Measurements from ENCODE around the gene KHDC1L. TPM values are rescaled to one million over a fixed set of nuclear protein-coding genes. Genes with fewer than 3 reads are reported as not detected.

KHDC1L gene
- polyA plus RNA-seq, 1 of the 3 experiments (the other 2 are of a cell fraction) = 0.16 TPM

GRCh38 chr6:73248192-73248903 is 23.1 kb upstream of the KHDC1L start:
- Histone ChIP-seq H3K9me3 (no peaks in the 10 kb centered on the region), H3K4me3 (ENCODE audit: low read depth in 2 of 2, low read length in 1 of 2) (no peak overlapping the region), H3F3A (replicated peaks; ENCODE audit: insufficient read depth) (no peaks in the 10 kb centered on the region), H3K4me2 (no peak overlapping the region), H3K4me1 (ENCODE audit: control insufficient read depth in 1 of 2, insufficient read depth in 2 of 2, low read depth in 1 of 2, low read length in 1 of 2) (no peaks in the 10 kb centered on the region), H3K9ac (no peak overlapping the region), H3K36me3 (replicated peaks in 1 of 2; ENCODE audit: control insufficient read depth in 1 of 2, insufficient read depth in 2 of 2, low read length in 1 of 2) (no peaks in the 10 kb centered on the region), H2AFZ (ENCODE audit: low read depth) (no peak overlapping the region), H3K9me2 (no peaks in the 10 kb centered on the region), H3K79me2 (ENCODE audit: insufficient read depth) (no peaks in the 10 kb centered on the region), H3K27me3 (ENCODE audit: insufficient read depth) (no peaks in the 10 kb centered on the region), H3K27ac (ENCODE audit: low read depth in 2 of 2, low read length in 1 of 2) (no peak overlapping the region), H4K20me1 (ENCODE audit: insufficient read depth) (no peaks in the 10 kb centered on the region)
- 94% methylated on average over 5 of the region's 5 CpGs for WGBS (ENCODE audit: low lambda C conversion rate)
- CTCF ChIA-PET = interaction anchor here (0.6 to 1.3 kb wide), 2 partner anchors 10 to 1092 kb away, joined by 3 read pairs; no protein-coding TSS in a partner anchor
- DNase-seq = no peak
- POLR2A ChIA-PET = no interaction called here
- no peak for TF ChIP-seq GABPA (IDR thresholded peaks at IDR 0.05; ENCODE audit: low read depth)
- TF ChIP-seq FOSL2 (IDR thresholded peaks at IDR 0.05; ENCODE audit: borderline replicate concordance, low read depth) = no peak
- no peak for TF ChIP-seq POLR2AphosphoS5 (IDR thresholded peaks at IDR 0.05; ENCODE audit: low read depth, low read length)
- TF ChIP-seq, protein P1, sequence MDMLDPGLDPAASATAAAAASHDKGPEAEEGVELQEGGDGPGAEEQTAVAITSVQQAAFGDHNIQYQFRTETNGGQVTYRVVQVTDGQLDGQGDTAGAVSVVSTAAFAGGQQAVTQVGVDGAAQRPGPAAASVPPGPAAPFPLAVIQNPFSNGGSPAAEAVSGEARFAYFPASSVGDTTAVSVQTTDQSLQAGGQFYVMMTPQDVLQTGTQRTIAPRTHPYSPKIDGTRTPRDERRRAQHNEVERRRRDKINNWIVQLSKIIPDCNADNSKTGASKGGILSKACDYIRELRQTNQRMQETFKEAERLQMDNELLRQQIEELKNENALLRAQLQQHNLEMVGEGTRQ (IDR thresholded peaks at IDR 0.05; ENCODE audit: borderline replicate concordance, low read depth, low read length) = no peak
- TF ChIP-seq IRF3 (IDR thresholded peaks at IDR 0.05; ENCODE audit: low read depth, low read length) = no peak
- TF ChIP-seq REST (IDR thresholded peaks at IDR 0.05; ENCODE audit: low read depth, low read length) = no peak
- no peak for TF ChIP-seq ELF1 (IDR thresholded peaks at IDR 0.05)
- no peak for TF ChIP-seq GATA2 (CRISPR knock-in tag; IDR thresholded peaks at IDR 0.05)
- TF ChIP-seq, protein P2, sequence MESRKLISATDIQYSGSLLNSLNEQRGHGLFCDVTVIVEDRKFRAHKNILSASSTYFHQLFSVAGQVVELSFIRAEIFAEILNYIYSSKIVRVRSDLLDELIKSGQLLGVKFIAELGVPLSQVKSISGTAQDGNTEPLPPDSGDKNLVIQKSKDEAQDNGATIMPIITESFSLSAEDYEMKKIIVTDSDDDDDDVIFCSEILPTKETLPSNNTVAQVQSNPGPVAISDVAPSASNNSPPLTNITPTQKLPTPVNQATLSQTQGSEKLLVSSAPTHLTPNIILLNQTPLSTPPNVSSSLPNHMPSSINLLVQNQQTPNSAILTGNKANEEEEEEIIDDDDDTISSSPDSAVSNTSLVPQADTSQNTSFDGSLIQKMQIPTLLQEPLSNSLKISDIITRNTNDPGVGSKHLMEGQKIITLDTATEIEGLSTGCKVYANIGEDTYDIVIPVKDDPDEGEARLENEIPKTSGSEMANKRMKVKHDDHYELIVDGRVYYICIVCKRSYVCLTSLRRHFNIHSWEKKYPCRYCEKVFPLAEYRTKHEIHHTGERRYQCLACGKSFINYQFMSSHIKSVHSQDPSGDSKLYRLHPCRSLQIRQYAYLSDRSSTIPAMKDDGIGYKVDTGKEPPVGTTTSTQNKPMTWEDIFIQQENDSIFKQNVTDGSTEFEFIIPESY (IDR thresholded peaks at IDR 0.05; ENCODE audit: borderline replicate concordance, low read depth) = no peak
- TF ChIP-seq TCF12 (IDR thresholded peaks at IDR 0.05) = no peak
- no peak for TF ChIP-seq JUND (IDR thresholded peaks at IDR 0.05)
